Natural killer cell (primary cell): ENCODE measurements around the gene CDK5R2. TPM values are rescaled to one million over a fixed set of nuclear protein-coding genes. Genes with fewer than 3 reads are reported as not detected.

Source experiments
- ATAC-seq, 3 donors: fragments of 150-1000 bp in 2 of 3; fragments of 200-7000 bp in 1 of 3; cut with Tn5 transposase; 1 replicate in 1 of 3; 2 replicates in 2 of 3; pipeline ENCODE4 v1.10.0; 2021; ENCODE audit warnings: mild to moderate bottlenecking in 2 of 3, moderate library complexity in 2 of 3
- DNase-seq, 2 donors: peaks; one replicate each; pipeline versions ENCODE4 v3.0.0 to v3.0.0-alpha.2; 2013 to 2021; ENCODE audit warnings: mixed read lengths in 1 of 2
- H3K27ac ChIP-seq: one replicate; pipeline ENCODE4 v1.5.1; 2013; ENCODE audit warnings: mild to moderate bottlenecking, low read length
- H3K27me3 ChIP-seq: one replicate; pipeline ENCODE4 v1.6.1; 2013; ENCODE audit warnings: low read length; ENCODE audit not compliant: control insufficient read depth, insufficient read depth
- H3K36me3 ChIP-seq: one replicate; pipeline ENCODE4 v1.6.1; 2013; ENCODE audit warnings: low read length; ENCODE audit not compliant: control insufficient read depth, insufficient read depth
- H3K4me1 ChIP-seq: one replicate; pipeline ENCODE4 v1.6.1; 2013; ENCODE audit warnings: low read length; ENCODE audit not compliant: control insufficient read depth, insufficient read depth
- H3K4me3 ChIP-seq: one replicate; pipeline ENCODE4 v1.5.1; 2013; ENCODE audit warnings: low read length
- H3K9me3 ChIP-seq: one replicate; pipeline ENCODE4 v1.6.1; 2013; ENCODE audit warnings: low read length; ENCODE audit not compliant: control insufficient read depth, insufficient read depth
- H3K27ac Mint-ChIP-seq, 2 donors: one replicate each; pipeline ENCODE4 v1.8.0; 2022; ENCODE audit warnings: mild to moderate bottlenecking in 2 of 2, mixed read lengths in 2 of 2, moderate library complexity in 1 of 2
- H3K27me3 Mint-ChIP-seq, 2 donors: one replicate each; pipeline ENCODE4 v1.8.0; 2022; ENCODE audit warnings: low read depth in 2 of 2, mixed read lengths in 2 of 2
- H3K36me3 Mint-ChIP-seq: one replicate; pipeline ENCODE4 v1.8.0; 2022; ENCODE audit warnings: mixed read lengths
- H3K4me1 Mint-ChIP-seq, 2 donors: one replicate each; pipeline ENCODE4 v1.8.0; 2022; ENCODE audit warnings: mixed read lengths in 2 of 2
- H3K4me3 Mint-ChIP-seq: one replicate; pipeline ENCODE4 v1.8.0; 2022; ENCODE audit warnings: mild to moderate bottlenecking, moderate library complexity, mixed read lengths
- H3K9me3 Mint-ChIP-seq, 2 donors: one replicate each; pipeline ENCODE4 v1.8.0; 2022; ENCODE audit warnings: mixed read lengths in 2 of 2
- WGBS: methylation state at CpG from one replicate; pipeline ENCODE4 v1.1.7; 2013; ENCODE audit warnings: missing lambda C conversion rate; ENCODE audit not compliant: insufficient coverage; 5-methylcytosine and 5-hydroxymethylcytosine counted together
- intact Hi-C: fragments of 100-400 bp; cut with micrococcal nuclease; formaldehyde crosslinking; loops from one replicate; pipeline ENCODE4 v1.14.2; 2022
- total RNA-seq, 4 donors: library from RNA; stranded (reverse); fragments of 120-200 nt in 1 of 4; gene quantifications; one replicate each; pipeline versions ENCODE4 v1.2.3 to v1.2.4, GENCODE V29; 2013 to 2022
- TF ChIP-seq, protein P1 (sequence below): fragments of 200-600 bp; IDR thresholded peaks from one replicate; pipeline ENCODE4 v1.8.0; 2022; ENCODE audit warnings: antibody characterized with exemption

Gene CDK5R2
- total RNA-seq, 3 donors from 2014 or later (not counting 1 experiment from before 2014, with no cell fraction given) = not detected

DNA sequence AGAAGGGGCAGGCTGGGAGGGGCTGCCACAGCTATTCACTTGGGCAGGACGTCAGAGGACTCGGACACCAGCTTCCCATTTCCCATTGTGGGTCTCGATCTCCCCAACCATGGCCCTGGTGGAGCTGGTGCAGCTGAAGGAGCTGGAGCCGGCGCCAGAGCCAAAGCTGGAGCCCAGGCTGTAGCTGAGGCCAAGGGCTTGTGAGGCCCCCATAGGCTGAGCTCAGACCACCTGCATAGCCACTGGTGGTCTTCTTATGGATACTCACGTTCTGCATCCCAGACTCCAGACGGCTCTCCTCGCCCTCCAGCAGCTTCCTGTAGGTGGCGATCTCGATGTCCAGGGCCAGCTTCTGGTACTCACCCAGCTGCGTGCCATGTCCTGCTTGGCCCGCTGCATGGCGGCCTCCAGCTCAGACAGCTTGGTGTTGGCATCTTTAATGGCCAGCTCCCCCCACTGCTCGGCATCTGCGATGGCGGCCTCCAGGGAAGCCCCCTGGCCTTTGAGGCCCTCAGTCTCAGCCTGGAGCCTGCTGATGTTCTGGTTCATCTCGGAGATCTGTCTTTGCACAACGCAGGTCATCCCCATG, 6.0 kb upstream of the CDK5R2 start:
- H3K36me3 Mint-ChIP-seq = no peaks in the 10 kb centered on the region
- H3K4me1 Mint-ChIP-seq = no peaks in the 10 kb centered on the region
- H3K4me3 ChIP-seq = no peak overlapping the region
- no peaks in the 10 kb centered on the region for H3K9me3 Mint-ChIP-seq
- H3K4me3 Mint-ChIP-seq = no peak overlapping the region
- H3K36me3 ChIP-seq = no peaks in the 10 kb centered on the region
- H3K27me3 Mint-ChIP-seq = peaks cover 48 to 54% of the 10 kb centered on the region in 2 donors
- no peak overlapping the region for H3K27ac ChIP-seq
- peaks cover 8% of the 10 kb centered on the region for H3K27me3 ChIP-seq
- intact Hi-C loops = no loop called here
- 74% methylated on average over 18 of the region's 18 CpGs for WGBS
- TF ChIP-seq, protein P1, sequence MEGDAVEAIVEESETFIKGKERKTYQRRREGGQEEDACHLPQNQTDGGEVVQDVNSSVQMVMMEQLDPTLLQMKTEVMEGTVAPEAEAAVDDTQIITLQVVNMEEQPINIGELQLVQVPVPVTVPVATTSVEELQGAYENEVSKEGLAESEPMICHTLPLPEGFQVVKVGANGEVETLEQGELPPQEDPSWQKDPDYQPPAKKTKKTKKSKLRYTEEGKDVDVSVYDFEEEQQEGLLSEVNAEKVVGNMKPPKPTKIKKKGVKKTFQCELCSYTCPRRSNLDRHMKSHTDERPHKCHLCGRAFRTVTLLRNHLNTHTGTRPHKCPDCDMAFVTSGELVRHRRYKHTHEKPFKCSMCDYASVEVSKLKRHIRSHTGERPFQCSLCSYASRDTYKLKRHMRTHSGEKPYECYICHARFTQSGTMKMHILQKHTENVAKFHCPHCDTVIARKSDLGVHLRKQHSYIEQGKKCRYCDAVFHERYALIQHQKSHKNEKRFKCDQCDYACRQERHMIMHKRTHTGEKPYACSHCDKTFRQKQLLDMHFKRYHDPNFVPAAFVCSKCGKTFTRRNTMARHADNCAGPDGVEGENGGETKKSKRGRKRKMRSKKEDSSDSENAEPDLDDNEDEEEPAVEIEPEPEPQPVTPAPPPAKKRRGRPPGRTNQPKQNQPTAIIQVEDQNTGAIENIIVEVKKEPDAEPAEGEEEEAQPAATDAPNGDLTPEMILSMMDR = no peak
- no peak overlapping the region for H3K27ac Mint-ChIP-seq
- no peaks in the 10 kb centered on the region for H3K9me3 ChIP-seq
- DNase-seq (no peak), ATAC-seq (no peak)
- H3K4me1 ChIP-seq = no peaks in the 10 kb centered on the region

DNA sequence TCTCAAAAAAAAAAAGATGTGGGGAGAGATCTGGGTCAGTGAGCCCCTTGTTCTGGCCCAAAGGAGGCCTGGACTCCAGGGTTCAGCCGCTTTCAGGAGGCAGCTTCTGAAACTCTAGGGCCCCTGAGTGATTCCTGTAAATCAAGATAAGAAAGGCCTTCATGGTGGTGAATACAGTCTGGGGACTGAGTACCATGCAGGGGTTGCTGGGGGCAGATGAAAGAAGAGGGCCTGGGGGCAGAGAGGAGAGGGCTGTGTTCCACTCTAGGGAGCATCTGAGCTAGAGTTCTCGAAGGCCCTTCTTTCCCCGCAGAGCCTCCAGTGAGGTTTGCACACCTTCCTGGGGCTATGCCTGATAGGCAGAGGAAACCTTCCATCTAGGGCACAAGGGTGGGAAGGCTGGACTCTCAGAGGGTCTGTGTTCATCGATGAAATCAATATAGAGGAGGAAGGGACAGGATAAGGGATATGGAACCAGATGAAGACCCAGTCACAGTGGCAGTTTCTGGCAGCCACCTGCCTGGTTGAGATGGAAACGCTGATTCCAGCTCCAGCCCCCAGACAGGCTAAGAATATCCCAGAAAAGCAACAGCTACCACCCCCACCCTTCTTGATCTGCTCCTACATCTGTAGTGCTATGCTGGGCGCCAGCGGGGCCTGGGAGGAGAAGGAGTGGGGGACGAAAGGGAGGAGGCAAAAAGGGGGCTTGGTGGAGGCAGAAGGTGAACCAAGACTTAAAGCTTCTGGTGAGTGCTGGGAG, 4.7 kb upstream of the CDK5R2 start:
- peaks cover 12% of the 10 kb centered on the region for H3K27me3 ChIP-seq
- Mint-ChIP-seq H3K36me3 (no peaks in the 10 kb centered on the region), H3K9me3 (no peaks in the 10 kb centered on the region), H3K4me3 (no peak overlapping the region), H3K27me3 (peaks cover 57 to 60% of the 10 kb centered on the region in 2 donors), H3K4me1 (no peaks in the 10 kb centered on the region), H3K27ac (no peak overlapping the region)
- WGBS = 86% methylated on average over 8 of the region's 8 CpGs
- H3K4me3 ChIP-seq = no peak overlapping the region
- H3K36me3 ChIP-seq = no peaks in the 10 kb centered on the region
- no peaks in the 10 kb centered on the region for H3K9me3 ChIP-seq
- no peak overlapping the region for H3K27ac ChIP-seq
- TF ChIP-seq, protein P1 = no peak
- intact Hi-C loops = loop anchor here (1.0 kb wide), 1 partner anchor 31 kb away; no protein-coding TSS in a partner anchor
- peaks cover 4% of the 10 kb centered on the region for H3K4me1 ChIP-seq
- ATAC-seq (no peak), DNase-seq (no peak)

DNA sequence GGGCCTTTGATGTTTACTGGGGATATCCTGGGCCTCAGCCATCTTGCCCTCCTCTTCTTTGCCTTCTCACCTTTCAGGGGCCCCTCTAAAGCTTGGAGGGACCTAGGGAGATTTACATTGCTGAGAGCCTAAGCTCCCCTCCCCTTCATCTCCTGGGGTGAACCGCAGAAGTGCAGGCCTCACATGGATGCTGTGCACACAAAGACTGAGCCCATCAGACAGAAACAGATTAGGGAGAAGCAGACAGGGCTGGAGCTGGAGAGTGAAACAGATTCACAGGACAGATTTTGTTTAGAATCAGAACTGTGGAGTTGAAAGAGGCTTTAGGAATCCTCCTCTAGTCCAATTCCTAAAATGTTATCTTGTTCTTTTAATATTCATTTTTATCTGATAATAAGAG, 3.4 kb upstream of the CDK5R2 start:
- Mint-ChIP-seq H3K36me3 (no peaks in the 10 kb centered on the region), H3K4me3 (no peak overlapping the region)

More for the DNA sequence above, 3.4 kb upstream of the CDK5R2 start:
- 91% methylated on average over 1 of the region's 1 CpG for WGBS
- H3K27ac Mint-ChIP-seq = no peak overlapping the region
- Histone ChIP-seq H3K27me3 (peaks cover 18% of the 10 kb centered on the region), H3K4me1 (peaks cover 12% of the 10 kb centered on the region), H3K4me3 (no peak overlapping the region), H3K27ac (no peak overlapping the region), H3K9me3 (no peaks in the 10 kb centered on the region), H3K36me3 (no peaks in the 10 kb centered on the region)
- DNase-seq = no peak
- no peak for ATAC-seq
- H3K4me1 Mint-ChIP-seq = peaks cover 0 to 3% of the 10 kb centered on the region in 2 donors
- TF ChIP-seq, protein P1 = no peak
- intact Hi-C loops = no loop called here
- no peaks in the 10 kb centered on the region for H3K9me3 Mint-ChIP-seq
- H3K27me3 Mint-ChIP-seq = peaks cover 58 to 60% of the 10 kb centered on the region in 2 donors
